CD4-positive, alpha-beta T cell (primary cell): ENCODE measurements around the gene TPRKB. TPM values are rescaled to one million over a fixed set of nuclear protein-coding genes. Genes with fewer than 3 reads are reported as not detected.

ENCODE experiments used
- ATAC-seq: fragments of 200-7000 bp; cut with Tn5 transposase; one replicate; pipeline ENCODE4 v1.10.0; 2022; ENCODE audit warnings: mild to moderate bottlenecking; ENCODE audit not compliant: poor library complexity
- CTCF ChIA-PET: fragments of 350-600 bp; sonication (Branson Sonifier 250); formaldehyde crosslinking; loops from one replicate; lab custom pipeline; 2021; ENCODE audit warnings: antibody characterized with exemption, inconsistent platforms; lab: Charles Lee
- POLR2A ChIA-PET: fragments of 350-600 bp; sonication (Branson Sonifier 250); formaldehyde crosslinking; loops from one replicate; lab custom pipeline; 2021; ENCODE audit warnings: antibody characterized with exemption, inconsistent platforms; lab: Charles Lee
- DNase-seq, 14 experiments: peaks; one replicate each; pipeline ENCODE4 v3.0.0-alpha.2; 2013 to 2020; ENCODE audit warnings: mixed read lengths in 2 of 14
- H3K27ac ChIP-seq, 2 donors: one replicate each; pipeline versions ENCODE4 v1.5.1 to v1.7.0; 2013; ENCODE audit warnings: low read length in 2 of 2, low read depth in 1 of 2, mild to moderate bottlenecking in 1 of 2
- H3K27me3 ChIP-seq, 2 experiments: 1 replicate in 1 of 2; 2 replicates in 1 of 2; pipeline versions ENCODE4 v1.6.1 to v1.7.0; 2013; ENCODE audit warnings: low read length in 2 of 2, control low read depth in 1 of 2, mild to moderate bottlenecking in 1 of 2, moderate library complexity in 1 of 2; ENCODE audit not compliant: insufficient read depth in 2 of 2, control insufficient read depth in 1 of 2
- H3K36me3 ChIP-seq: one replicate; pipeline ENCODE4 v1.6.1; 2013; ENCODE audit warnings: low read length, control low read depth; ENCODE audit not compliant: insufficient read depth
- H3K4me1 ChIP-seq: one replicate; pipeline ENCODE4 v1.6.1; 2013; ENCODE audit warnings: low read length, control low read depth; ENCODE audit not compliant: insufficient read depth
- H3K4me3 ChIP-seq: one replicate; pipeline ENCODE4 v1.5.1; 2013; ENCODE audit warnings: mild to moderate bottlenecking, low read length, moderate library complexity
- H3K9me3 ChIP-seq, 2 experiments: 1 replicate in 1 of 2; 2 replicates in 1 of 2; pipeline versions ENCODE4 v1.6.1 to v1.7.0; 2013; ENCODE audit warnings: low read length in 2 of 2, mild to moderate bottlenecking in 2 of 2, control low read depth in 1 of 2, moderate library complexity in 1 of 2; ENCODE audit not compliant: control insufficient read depth in 1 of 2, insufficient read depth in 1 of 2
- H3K27ac Mint-ChIP-seq: one replicate; pipeline ENCODE4 v1.8.0; 2020; ENCODE audit warnings: mixed read lengths
- H3K27me3 Mint-ChIP-seq: one replicate; pipeline ENCODE4 v1.8.0; 2021; ENCODE audit warnings: mixed read lengths
- H3K36me3 Mint-ChIP-seq: one replicate; pipeline ENCODE4 v1.8.0; 2021; ENCODE audit warnings: low read depth, mixed read lengths
- H3K4me1 Mint-ChIP-seq: one replicate; pipeline ENCODE4 v1.8.0; 2021; ENCODE audit warnings: low read depth, mixed read lengths
- H3K4me3 Mint-ChIP-seq: one replicate; pipeline ENCODE4 v1.8.0; 2020; ENCODE audit warnings: mild to moderate bottlenecking, mixed read lengths
- H3K9me3 Mint-ChIP-seq: one replicate; pipeline ENCODE4 v1.8.0; 2020; ENCODE audit warnings: mixed read lengths
- CTCF ChIP-seq: fragments of 200-600 bp; IDR thresholded peaks from one replicate; pipeline ENCODE4 v1.8.0; 2022; ENCODE audit warnings: antibody characterized with exemption, mild to moderate bottlenecking
- intact Hi-C, 2 experiments: fragments of 100-400 bp; cut with DNase I in 1 of 2; cut with micrococcal nuclease in 1 of 2; formaldehyde crosslinking; loops; one replicate each; pipeline versions ENCODE4 v1.15.1 to v1.9.0; 2023 to 2025; cut with DNase I, micrococcal nuclease
- total RNA-seq, 174 experiments: library from RNA in 2 of 174; stranded (reverse) in 2 of 174; gene quantifications; one replicate each; pipeline ENCODE4 v1.2.3 and lab custom pipeline; 2021 to 2026

TPRKB gene
- total RNA-seq, 2 experiments from 2014 or later, result 16.1 to 18.2 TPM

GRCh38 chr2:73770725-73771124 lies 33.6 kb upstream of the TPRKB start:
- H3K4me3 ChIP-seq, result no peak overlapping the region
- no peaks in the 10 kb centered on the region for H3K9me3 Mint-ChIP-seq
- intact Hi-C loops, result loop anchor here in 1 of 2 experiments (10.0 kb wide), 1 partner anchor 76 kb away; no protein-coding TSS in a partner anchor
- DNase-seq (no peak), ATAC-seq (no peak)
- TF ChIP-seq CTCF, result no peak
- H3K27me3 ChIP-seq, result no peaks in the 10 kb centered on the region
- ChIA-PET CTCF (no interaction called here), POLR2A (no interaction called here)
- H3K4me1 Mint-ChIP-seq, result peaks cover 51% of the 10 kb centered on the region
- H3K4me3 Mint-ChIP-seq, result no peak overlapping the region
- no peak overlapping the region for H3K27ac ChIP-seq
- H3K27me3 Mint-ChIP-seq, result no peaks in the 10 kb centered on the region
- peaks cover 92% of the 10 kb centered on the region for H3K36me3 Mint-ChIP-seq
- H3K4me1 ChIP-seq, result no peaks in the 10 kb centered on the region
- H3K36me3 ChIP-seq, result peaks cover 79% of the 10 kb centered on the region
- no peak overlapping the region for H3K27ac Mint-ChIP-seq
- H3K9me3 ChIP-seq, result no peaks in the 10 kb centered on the region

- CTCF ChIA-PET, result no interaction called here
These were observed 29.8 kb upstream of the TPRKB start for GRCh38 chr2:73766994-73767393.

GRCh38 chr2:73766349-73766748 lies 29.2 kb upstream of the TPRKB start:
- Histone ChIP-seq H3K9me3 (no peaks in the 10 kb centered on the region), H3K27ac (no peak overlapping the region), H3K36me3 (peaks cover 77% of the 10 kb centered on the region), H3K27me3 (no peaks in the 10 kb centered on the region), H3K4me3 (no peak overlapping the region), H3K4me1 (no peaks in the 10 kb centered on the region)
- Mint-ChIP-seq H3K9me3 (no peaks in the 10 kb centered on the region), H3K27ac (no peak overlapping the region), H3K4me1 (peaks cover 23% of the 10 kb centered on the region), H3K27me3 (no peaks in the 10 kb centered on the region), H3K4me3 (no peak overlapping the region), H3K36me3 (peaks cover 94% of the 10 kb centered on the region)
- DNase-seq (no peak), ATAC-seq (no peak)
- POLR2A ChIA-PET, result no interaction called here
- CTCF ChIA-PET, result no interaction called here
- intact Hi-C loops, result no loop called here
- TF ChIP-seq CTCF, result no peak

More at GRCh38 chr2:73766994-73767393, 29.8 kb upstream of the TPRKB start:
- no peaks in the 10 kb centered on the region for H3K9me3 Mint-ChIP-seq
- TF ChIP-seq CTCF, result no peak
- no peak overlapping the region for H3K27ac Mint-ChIP-seq
- Histone ChIP-seq H3K9me3 (no peaks in the 10 kb centered on the region), H3K4me1 (no peaks in the 10 kb centered on the region), H3K36me3 (peaks cover 74% of the 10 kb centered on the region), H3K27ac (no peak overlapping the region), H3K4me3 (no peak overlapping the region), H3K27me3 (no peaks in the 10 kb centered on the region)
- H3K36me3 Mint-ChIP-seq, result peaks cover 92% of the 10 kb centered on the region
- DNase-seq (no peak), ATAC-seq (no peak)
- intact Hi-C loops, result no loop called here
- H3K27me3 Mint-ChIP-seq, result no peaks in the 10 kb centered on the region
- peaks cover 25% of the 10 kb centered on the region for H3K4me1 Mint-ChIP-seq
- POLR2A ChIA-PET, result no interaction called here
- H3K4me3 Mint-ChIP-seq, result no peak overlapping the region
